Astrocyte of the spinal cord (primary cell): ENCODE measurements around the gene LAMA3.

Experiments used
- DNase-seq: peaks from one replicate; pipeline ENCODE4 v3.0.0; 2011; ENCODE audit warnings: low read depth, low spot score
- H3K4me3 ChIP-seq: 2 replicates; pipeline ENCODE4 v1.5.1; 2011; ENCODE audit warnings: low read depth, mild to moderate bottlenecking, low read length, moderate library complexity
- in situ Hi-C: cut with HindIII; loops from 2 replicates; pipeline ENCODE4 v1.10.0; 2017; ENCODE audit warnings: low sequenced_read_pairs
- TF ChIP-seq, protein P1 (sequence below): IDR thresholded peaks from 2 replicates; pipeline ENCODE4 v1.5.1; 2012; ENCODE audit warnings: low read depth, mild to moderate bottlenecking, low read length, inconsistent platforms

LAMA3 gene

DNA sequence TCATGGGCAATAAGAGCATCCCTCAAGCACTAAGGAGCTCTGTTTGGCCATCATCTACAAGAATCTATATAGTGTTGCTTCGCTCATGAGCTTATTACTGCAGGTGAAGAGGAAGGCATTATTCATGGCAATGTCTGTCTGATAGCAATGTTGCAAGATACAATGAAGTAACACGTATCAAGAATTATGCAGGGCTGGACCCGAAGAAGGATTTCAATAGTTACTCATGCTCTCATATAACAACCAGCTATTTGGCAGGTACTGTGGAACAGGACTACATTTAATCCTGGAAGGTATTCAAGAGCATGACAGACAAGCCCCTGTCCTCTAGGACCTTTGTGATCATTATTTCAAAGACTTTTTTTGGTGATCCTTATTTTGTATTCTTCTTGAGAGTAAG, 109.6 kb downstream of the LAMA3 start:
- in situ Hi-C loops, result no loop called here
- TF ChIP-seq, protein P1, sequence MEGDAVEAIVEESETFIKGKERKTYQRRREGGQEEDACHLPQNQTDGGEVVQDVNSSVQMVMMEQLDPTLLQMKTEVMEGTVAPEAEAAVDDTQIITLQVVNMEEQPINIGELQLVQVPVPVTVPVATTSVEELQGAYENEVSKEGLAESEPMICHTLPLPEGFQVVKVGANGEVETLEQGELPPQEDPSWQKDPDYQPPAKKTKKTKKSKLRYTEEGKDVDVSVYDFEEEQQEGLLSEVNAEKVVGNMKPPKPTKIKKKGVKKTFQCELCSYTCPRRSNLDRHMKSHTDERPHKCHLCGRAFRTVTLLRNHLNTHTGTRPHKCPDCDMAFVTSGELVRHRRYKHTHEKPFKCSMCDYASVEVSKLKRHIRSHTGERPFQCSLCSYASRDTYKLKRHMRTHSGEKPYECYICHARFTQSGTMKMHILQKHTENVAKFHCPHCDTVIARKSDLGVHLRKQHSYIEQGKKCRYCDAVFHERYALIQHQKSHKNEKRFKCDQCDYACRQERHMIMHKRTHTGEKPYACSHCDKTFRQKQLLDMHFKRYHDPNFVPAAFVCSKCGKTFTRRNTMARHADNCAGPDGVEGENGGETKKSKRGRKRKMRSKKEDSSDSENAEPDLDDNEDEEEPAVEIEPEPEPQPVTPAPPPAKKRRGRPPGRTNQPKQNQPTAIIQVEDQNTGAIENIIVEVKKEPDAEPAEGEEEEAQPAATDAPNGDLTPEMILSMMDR, result no peak
- no peak for DNase-seq
- no peak overlapping the region for H3K4me3 ChIP-seq

DNA sequence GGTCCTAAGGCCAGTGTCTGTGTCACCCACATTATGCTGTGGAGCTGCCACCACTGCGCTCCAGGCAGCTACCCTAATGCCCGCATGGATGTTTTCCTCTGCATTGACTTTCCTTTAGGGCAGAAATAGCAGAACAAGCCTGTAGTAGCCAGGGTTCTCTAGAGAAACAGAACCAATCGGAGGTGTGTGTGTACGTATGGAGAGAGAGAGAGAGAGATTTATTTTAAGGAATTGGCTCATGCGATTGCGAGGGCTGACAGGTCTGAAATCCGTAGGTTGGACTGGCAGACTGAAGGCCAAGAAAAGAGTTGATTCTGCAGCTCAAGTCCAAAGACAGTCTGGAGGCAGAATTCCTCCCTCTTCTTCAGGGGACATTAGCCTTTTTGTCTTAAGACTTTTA, 110.3 kb downstream of the LAMA3 start:
- in situ Hi-C loops, result no loop called here
- DNase-seq, result no peak
- H3K4me3 ChIP-seq, result no peak overlapping the region
- TF ChIP-seq, protein P1, result no peak

GRCh38 chr18:23800902-23801301, 111.6 kb downstream of the LAMA3 start:
- TF ChIP-seq, protein P1, result no peak
- no peak overlapping the region for H3K4me3 ChIP-seq
- in situ Hi-C loops, result no loop called here
- no peak for DNase-seq

DNA sequence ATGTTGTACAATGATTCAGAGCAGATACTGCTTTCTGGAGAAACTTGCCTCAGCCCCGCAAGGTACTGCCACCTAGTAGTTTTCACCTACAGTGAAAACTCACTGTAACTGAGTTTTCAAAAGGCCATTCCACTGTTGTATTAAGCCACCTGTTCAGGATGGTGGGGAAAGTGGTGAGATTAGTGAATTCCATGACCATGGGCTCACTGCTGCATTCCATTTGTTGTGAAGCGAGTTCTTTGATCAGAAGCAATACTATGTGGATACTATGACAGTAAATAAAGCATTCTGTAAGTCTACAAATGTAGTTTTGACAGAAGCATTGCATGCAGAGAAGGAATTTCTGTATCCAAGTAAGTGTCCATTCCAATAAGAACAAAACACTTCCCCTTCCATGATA, 113.6 kb downstream of the LAMA3 start:
- DNase-seq, result no peak
- H3K4me3 ChIP-seq, result no peak overlapping the region
- in situ Hi-C loops, result no loop called here
- TF ChIP-seq, protein P1, result no peak

- TF ChIP-seq, protein P1, result no peak
- in situ Hi-C loops, result no loop called here
- no peak for DNase-seq
- no peak overlapping the region for H3K4me3 ChIP-seq
Observed at GRCh38 chr18:23803755-23804154, 114.5 kb downstream of the LAMA3 start.

DNA sequence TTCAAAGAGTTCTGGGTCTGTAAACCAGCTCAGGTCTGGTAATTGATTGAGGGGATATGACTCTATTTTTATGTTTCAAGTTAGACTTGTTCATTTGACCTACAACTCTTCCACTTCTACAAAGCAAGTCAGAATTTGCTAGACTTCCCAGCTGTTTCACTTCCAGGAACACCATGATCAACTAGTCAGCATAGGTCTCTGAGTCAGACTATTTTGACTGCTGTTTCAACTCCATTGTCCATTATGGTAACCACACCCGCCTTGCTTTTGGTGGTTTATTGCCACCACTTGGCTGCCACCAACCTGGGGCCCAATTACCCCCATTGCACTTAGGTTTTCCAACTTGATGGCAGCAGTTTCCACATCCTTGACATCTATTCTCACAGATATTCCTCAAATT, 116.6 kb downstream of the LAMA3 start:
- TF ChIP-seq, protein P1, result no peak

GRCh38 chr18:23809415-23809814, 120.2 kb downstream of the LAMA3 start:
- TF ChIP-seq, protein P1, result no peak
- no peak overlapping the region for H3K4me3 ChIP-seq
- no peak for DNase-seq
- in situ Hi-C loops, result no loop called here

More for the DNA sequence above, 116.6 kb downstream of the LAMA3 start:
- peak; percentile 63 for DNase-seq
- in situ Hi-C loops, result no loop called here
- no peak overlapping the region for H3K4me3 ChIP-seq
